Left colon (tissue), 2 donors: ENCODE results near the gene GGT5. TPM values are rescaled to one million over a fixed set of nuclear protein-coding genes. Genes with fewer than 3 reads are reported as not detected.
"Not testable (repeated sequence)": the region's sequence is repeated elsewhere in the genome, so short reads cannot be mapped to it uniquely, and the experiment has no call there.

ENCODE experiments used
- ATAC-seq: fragments of 200-7000 bp; cut with Tn5 transposase; one replicate; pipeline ENCODE4 v1.9.1; 2020; ENCODE audit warnings: mild to moderate bottlenecking, moderate library complexity
- DNase-seq, 2 donors: peaks; one replicate each; pipeline ENCODE4 v3.0.0-alpha.2; 2020
- intact Hi-C, 2 donors: fragments of 100-400 bp; cut with DNase I in 1 of 2; cut with micrococcal nuclease in 1 of 2; formaldehyde crosslinking; loops; one replicate each; pipeline versions ENCODE4 v1.11.2 to v1.14.0; 2022; cut with DNase I, micrococcal nuclease
- long read RNA-seq: library from polyadenylated mRNA; unstranded; transcript quantifications from one replicate; pipeline ENCODE4 v2.0.0, GENCODE V29; 2021
- total RNA-seq, 2 donors: library from RNA; stranded (reverse); fragmentation: NEBNext Ultra II Directional; extraction: Animal tissue kit (Norgen Biotek cat#: 25700); gene quantifications; one replicate each; pipeline ENCODE4 v1.2.1, GENCODE V29; 2021
- donor health status: DM: no; HTN: no; CAD: no.
- donor health status: DM: yes; HTN: yes; CAD: no.

Gene GGT5, protein sequence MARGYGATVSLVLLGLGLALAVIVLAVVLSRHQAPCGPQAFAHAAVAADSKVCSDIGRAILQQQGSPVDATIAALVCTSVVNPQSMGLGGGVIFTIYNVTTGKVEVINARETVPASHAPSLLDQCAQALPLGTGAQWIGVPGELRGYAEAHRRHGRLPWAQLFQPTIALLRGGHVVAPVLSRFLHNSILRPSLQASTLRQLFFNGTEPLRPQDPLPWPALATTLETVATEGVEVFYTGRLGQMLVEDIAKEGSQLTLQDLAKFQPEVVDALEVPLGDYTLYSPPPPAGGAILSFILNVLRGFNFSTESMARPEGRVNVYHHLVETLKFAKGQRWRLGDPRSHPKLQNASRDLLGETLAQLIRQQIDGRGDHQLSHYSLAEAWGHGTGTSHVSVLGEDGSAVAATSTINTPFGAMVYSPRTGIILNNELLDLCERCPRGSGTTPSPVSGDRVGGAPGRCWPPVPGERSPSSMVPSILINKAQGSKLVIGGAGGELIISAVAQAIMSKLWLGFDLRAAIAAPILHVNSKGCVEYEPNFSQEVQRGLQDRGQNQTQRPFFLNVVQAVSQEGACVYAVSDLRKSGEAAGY
- 1 to 10 TPM; 3.7 to 6.7 TPM for total RNA-seq
- long read RNA-seq, partial matches to known transcripts = 2 of 6 reads
- long read RNA-seq, other reads (novel, unspliced or antisense) = 0 of 6 reads

DNA sequence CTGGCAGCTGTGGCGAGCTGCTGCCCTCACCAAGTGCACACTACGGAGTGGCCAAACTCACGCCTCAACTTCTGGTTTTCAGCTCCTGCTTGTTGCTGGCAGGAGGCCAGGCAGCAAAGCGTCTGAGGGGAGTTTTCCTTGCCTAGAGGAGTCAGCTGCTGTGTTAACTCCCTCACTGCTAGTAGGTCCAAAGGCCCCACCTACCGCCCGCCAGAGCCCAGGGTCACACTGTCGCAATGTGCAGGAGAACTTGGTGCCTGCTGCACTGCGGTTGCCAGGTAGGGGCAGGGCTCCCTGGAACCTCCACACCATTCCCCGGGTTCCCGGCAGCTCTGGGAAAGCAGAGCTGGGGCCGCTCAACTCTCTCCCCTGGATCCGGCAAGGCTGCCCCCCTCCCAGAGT is at the start of gene GGT5:
Gene GGT5 (minus strand): TSS at position 53 of the 402 bp plus-strand sequence. CDS start 357 bp downstream, outside the sequence.
- DNase-seq = peak in 1 of 2 donors; percentile 31
- intact Hi-C loops = loop anchor here in 1 of 2 donors (10.0 kb wide), 1 partner anchor 50 kb away; no protein-coding TSS in a partner anchor
- not testable (repeated sequence) for ATAC-seq

DNA sequence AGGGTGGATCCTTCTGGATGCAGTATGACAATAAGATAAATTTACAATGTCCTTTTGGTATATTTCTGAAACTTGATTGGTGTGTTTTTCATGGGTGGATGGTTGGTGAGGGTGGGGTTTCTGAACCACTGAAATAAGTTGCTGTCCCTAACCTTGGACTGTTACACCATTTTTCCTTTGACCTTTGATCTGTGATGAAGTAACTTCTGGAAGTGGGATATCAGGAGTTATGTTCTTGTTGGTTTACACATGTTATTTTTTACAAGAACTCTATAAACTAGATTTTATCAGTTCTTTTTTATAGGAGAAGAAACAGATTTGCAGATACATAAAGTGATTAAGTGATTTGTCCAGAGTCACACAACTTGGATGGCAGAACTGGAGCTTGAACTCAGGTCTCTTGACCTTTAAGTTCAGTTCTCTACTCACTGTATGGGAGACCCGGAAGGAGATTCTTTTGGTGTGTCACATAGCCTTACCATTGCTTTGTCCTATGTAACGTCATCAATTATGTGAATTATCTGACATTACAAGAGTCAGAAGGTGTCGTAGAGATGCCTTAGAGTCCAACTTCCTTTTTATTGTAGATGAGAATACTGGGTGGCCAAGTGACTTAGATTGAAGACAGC is 47.4 kb upstream of the GGT5 start:
- intact Hi-C loops, DNase-seq: not testable (repeated sequence)
- peak; percentile 67 for ATAC-seq

DNA sequence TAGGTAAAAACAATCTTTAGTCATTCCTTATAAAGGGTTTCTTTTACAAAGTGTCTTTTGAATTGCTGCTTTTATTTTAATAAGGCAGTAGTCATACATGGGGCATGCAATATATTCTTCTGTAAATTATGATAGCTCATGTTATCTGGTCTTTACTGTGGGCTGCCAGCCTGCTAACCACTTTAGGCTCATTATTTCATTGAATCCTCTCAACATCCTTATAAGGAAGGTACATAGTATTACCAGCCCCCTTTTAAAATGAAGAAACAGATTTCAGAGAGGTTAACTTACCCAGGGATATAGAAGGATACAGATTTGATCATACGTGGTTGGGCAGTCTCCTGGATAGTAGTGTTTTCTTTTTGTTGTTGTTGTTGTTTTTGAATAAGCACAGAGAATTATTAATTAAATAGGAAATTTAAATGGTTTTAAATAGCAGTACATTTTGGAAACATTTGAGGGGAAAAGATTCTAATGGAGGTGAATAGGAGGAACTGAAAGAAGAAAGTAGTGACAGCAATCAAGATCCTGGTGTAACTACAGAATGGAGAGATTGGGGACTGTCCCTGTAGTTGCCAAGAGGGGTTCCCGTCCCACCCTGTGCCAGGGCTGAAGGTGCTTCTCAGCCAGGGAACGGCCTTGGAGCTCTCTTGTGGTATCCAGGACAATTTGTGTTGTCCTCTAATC is 46.8 kb upstream of the GGT5 start:
- intact Hi-C loops = no loop called here
- DNase-seq (no peak), ATAC-seq (no peak)

DNA sequence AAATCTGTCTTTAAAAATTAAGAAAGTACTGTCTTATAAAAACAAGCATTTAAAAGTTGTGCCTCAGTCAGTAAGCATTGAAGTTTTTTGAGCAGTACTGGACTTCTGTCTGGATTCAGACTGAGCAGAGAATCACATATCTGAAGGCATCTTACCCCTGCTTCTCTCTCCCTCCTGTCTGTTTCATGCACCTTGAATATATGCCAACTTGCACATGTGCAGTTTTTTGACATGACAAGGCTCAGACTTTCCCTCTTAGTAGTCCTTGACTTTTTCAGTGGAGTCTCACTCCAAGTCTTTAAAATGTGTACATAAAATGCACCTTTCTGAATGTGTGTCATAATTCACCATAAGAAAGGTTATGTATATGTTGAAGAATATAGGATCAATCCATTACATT is 45.6 kb upstream of the GGT5 start:
- intact Hi-C loops = no loop called here
- ATAC-seq = no peak
- no peak for DNase-seq

DNA sequence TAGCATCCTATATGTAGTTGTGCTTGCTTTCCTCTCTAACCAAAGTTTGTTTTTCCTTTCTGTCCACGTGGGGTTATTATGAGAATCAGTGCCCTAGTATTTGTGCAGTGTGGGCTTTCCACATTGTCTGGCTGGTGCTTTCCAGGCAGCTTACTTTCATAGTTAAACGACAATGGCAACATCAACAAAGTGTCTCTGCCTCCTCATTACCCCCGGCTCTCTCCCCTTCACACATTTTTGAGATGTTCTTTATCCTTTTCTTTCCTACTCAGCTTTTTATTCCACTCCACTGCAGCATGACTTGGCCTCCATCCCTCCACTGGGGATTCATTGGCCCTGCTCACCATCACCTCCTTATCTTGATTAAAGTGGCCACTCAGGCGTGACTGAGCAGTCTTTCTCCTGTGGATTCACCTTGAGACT is 44.9 kb upstream of the GGT5 start:
- intact Hi-C loops = no loop called here

DNA sequence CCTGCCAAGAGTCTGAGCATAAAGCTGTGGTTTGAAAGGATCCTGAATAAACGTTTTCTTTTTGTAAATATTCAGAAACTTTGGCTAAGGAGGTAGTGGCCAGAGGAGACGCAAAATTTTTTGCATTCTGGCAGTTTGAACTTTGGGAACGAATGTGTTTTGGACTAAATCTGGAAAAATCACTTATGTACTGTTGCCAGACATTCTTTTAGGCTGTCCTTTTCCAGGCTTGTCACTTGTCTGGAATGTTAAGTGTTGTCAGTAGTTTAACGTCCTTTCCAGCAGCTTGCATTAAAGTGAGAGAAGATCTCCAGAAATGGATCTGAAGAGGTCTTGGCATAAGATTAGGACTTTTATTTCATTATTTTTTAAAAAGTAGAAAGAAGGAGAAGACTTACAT is 44.2 kb upstream of the GGT5 start:
- ATAC-seq = no peak
- intact Hi-C loops = no loop called here
- no peak for DNase-seq

More for the DNA sequence above, 44.9 kb upstream of the GGT5 start:
- DNase-seq (no peak), ATAC-seq (no peak)

DNA sequence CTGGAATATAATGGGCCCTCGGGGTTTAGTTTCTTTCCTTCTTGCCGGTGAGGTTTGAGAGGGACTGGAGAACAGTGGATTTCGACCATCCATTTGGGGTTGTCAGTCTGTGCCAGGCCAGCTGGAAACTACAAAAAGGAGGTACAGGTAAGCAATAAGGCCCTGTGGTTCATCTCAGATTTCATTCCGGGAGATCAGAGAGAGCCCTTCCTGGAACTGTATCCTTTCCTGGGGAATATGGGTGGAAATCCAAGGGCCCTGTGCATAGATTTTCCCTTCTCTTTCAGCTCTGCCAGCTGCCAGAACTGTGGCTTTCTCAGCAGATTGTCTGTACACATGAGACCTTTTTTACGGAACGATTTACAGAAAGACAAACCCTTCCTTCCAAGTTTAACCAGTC is 42.9 kb upstream of the GGT5 start:
- not testable (repeated sequence) for ATAC-seq

DNA sequence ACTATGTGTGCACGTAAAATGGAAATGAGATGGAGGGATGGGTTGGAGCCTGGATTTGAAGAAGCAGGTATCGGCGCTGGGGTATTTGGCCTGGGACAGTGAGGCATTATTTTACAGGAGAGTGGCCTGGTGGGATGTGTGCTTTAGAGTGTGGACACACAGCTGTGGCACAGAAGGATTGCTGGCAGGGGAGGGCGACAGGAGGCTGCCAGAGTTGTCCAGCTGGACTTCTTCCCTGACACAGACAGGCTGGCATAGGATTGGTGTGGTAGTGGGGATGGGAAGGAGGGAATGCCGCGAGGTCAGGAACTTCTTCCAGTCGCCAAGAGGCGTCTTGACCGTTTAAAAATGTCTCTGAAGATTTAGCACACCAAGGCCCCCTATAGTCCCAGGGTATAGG is 42.3 kb upstream of the GGT5 start:
- DNase-seq, intact Hi-C loops, ATAC-seq: not testable (repeated sequence)

More for the DNA sequence above, 42.9 kb upstream of the GGT5 start:
- DNase-seq, intact Hi-C loops: not testable (repeated sequence)

DNA sequence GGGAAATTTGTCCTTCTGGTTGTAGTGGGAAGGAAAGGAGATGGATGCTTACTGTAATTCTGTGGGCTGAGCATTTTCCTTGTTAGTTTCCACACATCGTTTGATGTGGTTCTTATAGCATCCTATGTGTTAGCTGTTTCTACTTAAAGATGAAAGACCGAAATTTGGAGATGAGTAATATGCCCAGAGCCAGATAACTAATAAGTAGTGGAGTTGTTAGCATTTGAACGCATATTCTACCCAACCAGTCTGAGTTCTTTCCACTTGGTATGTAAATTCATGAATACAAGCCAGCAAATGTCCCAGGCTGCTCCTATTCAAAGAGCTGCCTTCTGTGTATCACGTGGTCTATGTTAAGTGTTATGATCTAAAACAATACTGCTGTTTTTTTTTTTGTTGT is 40.4 kb upstream of the GGT5 start:
- ATAC-seq = no peak

DNA sequence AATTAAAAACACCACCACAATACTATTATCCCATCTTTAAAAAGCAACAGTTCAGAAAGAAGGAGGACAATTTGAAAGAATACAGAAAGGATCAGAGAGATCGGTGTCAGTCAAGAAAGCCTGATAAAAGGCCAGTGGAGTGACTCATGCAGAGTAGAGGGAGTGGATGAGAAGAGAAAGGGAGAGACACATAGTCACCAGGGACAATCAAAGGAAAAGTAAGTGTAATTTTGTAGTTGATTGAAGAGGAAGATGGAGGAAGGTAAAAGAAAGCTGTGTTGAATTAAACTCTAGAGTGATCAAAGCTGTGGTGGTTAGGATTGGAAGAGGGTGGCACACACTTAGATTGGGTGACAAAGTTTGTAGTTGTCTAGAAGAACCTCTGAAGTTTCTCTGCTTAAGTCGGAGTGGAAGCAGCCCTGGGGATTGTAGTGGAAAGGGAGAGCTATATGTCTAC is 39.9 kb upstream of the GGT5 start:
- ATAC-seq = peak; percentile 69
- intact Hi-C loops = no loop called here
- DNase-seq = no peak

More for the DNA sequence above, 40.4 kb upstream of the GGT5 start:
- intact Hi-C loops = no loop called here
- DNase-seq = no peak

DNA sequence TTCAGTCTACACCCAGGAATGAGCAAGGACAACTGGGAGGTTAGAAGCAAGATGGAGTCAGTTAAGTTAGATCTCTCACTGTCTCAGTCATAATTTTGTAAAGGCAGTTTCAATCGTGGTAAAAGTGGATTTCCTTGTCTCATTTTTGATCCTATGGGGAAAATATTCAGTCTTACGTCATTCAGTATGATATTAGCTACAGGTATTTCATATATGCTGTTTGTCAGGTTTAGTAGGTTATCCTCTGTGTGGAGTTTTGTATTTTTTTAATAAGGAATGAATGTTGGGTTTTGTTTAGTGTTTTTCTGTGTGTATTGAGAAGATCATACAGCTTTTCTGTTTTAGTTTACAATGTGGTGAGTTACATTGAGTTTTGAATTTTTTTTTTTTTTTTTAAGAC is 37.5 kb upstream of the GGT5 start:
- DNase-seq = no peak
- ATAC-seq = no peak
- intact Hi-C loops = no loop called here

DNA sequence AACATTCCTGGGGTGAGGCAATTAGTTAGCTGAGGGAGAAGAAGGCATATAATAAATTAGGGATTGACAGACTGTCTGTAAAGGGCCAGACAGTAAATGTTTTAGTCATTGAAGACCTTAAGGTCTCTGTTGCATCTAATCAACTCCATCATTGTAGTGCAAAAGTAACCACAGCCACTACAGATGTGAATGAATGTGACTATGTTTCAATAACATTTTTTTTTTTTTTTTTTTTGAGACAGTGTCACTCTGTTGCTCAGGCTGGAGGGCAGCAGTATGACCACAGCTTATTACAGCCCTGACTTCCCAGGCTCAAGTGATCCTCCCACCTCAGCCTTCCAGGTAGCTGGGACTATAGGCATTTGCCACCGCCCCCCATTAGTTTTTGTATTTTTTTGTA is 35.5 kb upstream of the GGT5 start:
- DNase-seq, ATAC-seq, intact Hi-C loops: not testable (repeated sequence)

DNA sequence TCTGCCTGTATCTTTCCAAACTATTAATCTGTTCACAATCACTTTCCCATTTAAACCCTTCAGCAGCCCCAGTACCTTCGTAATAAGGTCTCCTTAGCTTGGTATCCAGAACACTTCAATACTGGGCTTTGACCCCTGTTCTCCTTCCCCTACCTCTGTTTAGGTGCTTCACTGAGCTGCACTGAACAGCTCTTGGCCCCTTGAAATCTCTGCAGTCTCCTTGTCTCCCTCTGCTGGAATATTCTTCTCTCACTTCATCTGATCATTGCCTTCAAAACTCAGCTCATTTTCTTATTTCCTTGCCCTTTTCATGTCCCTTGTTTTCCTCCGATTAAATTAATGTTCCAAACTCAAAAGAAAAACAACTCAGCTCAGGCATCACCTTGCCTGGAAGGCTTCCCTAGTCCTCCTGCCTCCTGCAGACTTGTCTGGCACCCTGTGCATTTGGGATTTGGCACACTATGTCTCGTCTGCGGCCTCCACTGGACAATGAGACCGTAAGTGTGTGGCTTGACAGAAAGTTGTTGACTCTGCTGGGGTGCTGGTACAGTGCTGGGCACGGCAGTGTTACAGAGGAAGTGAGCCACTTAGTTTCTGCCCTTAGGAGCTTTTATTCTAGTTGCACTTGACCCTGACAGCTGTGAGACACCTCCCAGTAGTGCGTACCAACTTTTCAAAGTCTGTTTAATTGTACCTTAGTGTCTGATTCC is 30.0 kb upstream of the GGT5 start:
- ATAC-seq, intact Hi-C loops: not testable (repeated sequence)
- DNase-seq = peak; percentile 22 to 35

DNA sequence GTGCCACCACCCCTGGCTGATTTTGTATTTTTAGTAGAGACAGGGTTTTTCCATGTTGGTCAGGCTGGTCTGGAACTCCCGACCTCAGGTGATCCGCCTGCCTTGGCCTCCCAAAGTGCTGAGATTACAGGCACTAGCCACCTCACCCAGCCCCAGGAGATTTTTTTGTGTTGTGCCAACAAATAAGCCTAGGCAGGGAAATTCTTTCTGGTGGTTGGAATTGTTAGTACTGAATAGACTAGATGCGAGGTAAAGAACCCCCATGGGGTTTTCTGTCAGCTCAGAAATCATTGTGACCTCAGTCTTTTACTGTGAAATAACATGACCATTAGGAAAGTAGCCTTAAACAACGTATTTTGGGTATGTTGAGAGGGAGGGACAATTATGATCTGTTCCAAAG is 29.0 kb upstream of the GGT5 start:
- DNase-seq, intact Hi-C loops, ATAC-seq: not testable (repeated sequence)

DNA sequence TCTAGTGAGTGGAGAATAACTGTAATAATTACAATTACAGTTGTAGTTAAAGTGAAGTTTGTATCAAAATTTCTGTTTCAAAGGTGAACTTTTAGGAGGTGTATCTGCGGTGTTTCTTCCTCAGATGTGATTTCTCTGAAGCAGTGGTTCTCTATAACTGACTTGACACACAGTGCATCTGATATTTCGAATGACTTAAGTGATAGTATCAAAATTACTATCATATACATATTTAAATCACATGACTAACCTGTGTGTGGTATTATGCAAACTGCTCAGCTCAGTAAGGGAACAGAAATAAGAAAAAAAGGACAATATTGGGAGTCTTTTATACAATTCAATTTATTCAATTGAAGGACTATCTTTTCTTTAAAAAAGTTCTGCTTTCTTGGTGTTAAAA is 28.1 kb upstream of the GGT5 start:
- intact Hi-C loops, DNase-seq: not testable (repeated sequence)

DNA sequence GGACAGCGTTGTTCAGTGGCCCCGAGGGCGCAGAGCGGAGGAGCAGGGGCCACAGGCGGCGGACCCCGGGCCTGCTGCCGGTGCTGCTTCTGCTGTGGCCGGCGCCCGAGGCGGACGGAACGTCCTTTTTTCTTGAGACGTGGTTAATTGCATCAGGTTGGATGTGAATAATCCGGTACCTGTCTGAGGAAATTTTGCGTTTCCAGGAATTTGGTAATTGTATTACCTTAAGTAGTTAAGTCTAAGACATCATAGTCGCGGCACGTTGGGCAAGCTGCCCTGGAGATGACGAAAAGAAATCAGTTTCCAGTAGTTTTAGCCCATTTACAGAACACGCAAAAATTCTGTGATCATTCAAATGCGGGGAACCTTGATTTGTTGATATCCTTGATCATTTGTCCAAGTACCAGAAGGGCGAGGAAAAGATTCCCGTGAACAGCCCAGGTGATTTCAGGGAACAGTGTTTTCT is 26.5 kb upstream of the GGT5 start:
- ATAC-seq (peak; percentile 46), DNase-seq (no peak)
- intact Hi-C loops = no loop called here

More for the DNA sequence above, 28.1 kb upstream of the GGT5 start:
- ATAC-seq = not testable (repeated sequence)

DNA sequence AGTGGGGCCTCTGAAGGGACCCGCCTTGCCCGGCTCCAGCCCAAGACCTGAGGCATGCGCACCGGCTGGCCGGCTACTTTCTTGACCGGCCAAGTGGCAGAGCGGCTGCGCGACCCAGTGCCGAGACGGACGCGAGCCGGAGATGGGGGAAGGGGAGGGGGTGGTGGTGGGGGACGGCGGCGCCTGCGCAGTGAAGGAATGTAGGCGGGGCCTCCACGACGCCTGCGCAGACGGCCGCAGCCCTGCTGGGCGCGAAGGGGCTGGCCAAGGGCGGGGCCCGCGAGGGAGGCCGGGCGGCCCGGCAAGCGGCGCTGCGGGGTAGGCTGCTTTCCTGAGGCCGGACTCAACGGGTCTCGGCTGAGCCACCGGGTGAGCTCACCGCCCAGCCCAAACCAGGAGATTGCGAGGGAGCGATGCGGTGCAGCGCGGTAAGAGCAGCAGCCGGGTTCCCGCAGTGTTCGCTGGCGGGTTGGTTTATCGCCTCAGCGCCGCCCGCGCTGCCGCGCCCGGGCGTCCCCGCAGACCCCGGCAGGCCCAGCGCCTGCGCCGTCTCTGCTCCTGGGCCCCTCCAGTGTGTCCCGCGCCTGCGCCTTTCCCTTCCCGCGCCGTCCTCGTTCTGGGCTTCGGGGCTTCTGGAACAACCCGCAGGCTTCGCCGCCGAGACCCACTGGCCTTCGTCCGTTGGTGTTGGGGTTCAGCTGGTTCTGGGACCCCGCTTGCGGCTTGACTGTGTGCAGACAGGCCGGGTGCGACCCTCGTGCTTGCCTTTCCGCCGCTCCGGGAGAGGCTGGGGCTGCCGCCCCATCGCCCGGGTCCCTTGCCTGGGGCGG is 25.9 kb upstream of the GGT5 start, which contains the start of gene SPECC1L:
Gene SPECC1L (plus strand): TSS at position 276 of the 830 bp plus-strand sequence. CDS start 31,401 bp downstream, outside the sequence.
- peak; percentile 94 for ATAC-seq
- DNase-seq = peak; percentile 91 to 93
- intact Hi-C loops = no loop called here
